Measurements from ENCODE around the gene SELENOF. TPM values are rescaled to one million over a fixed set of nuclear protein-coding genes. Genes with fewer than 3 reads are reported as not detected.

SELENOF gene
- total and polyA plus RNA-seq, 2 of the 4 experiments (the other 2 are of a cell fraction): 60.0 to 153 TPM

GRCh38 chr1:86865973-86866637 is 47.8 kb downstream of the SELENOF start:
- Histone ChIP-seq H3K18ac (ENCODE audit: low read depth, low read length) (no peak overlapping the region), H3K9ac (ENCODE audit: low read depth, low read length) (no peak overlapping the region), H3K36me3 (ENCODE audit: control insufficient read depth, insufficient read depth, low read length) (peaks cover 2% of the 10 kb centered on the region; the same call in 1 of the 2 replicates), H4K8ac (ENCODE audit: low read depth in 2 of 2, low read length in 2 of 2) (no peak overlapping the region), H3K9me3 (ENCODE audit: control insufficient read depth, insufficient read depth, low read length) (no peaks in the 10 kb centered on the region), H3K4me3 (ENCODE audit: insufficient read depth, low read depth, low read length) (no peak overlapping the region), H3K9me1 (ENCODE audit: insufficient read depth, low read length) (peaks cover 5% of the 10 kb centered on the region; the same call in 1 of the 2 replicates), H3K56ac (ENCODE audit: extremely low read depth, insufficient read depth, low read length) (no peak overlapping the region), H4K20me1 (ENCODE audit: insufficient read depth, low read length) (no peaks in the 10 kb centered on the region; the same call in 1 of the 2 replicates), H3K4ac (ENCODE audit: low read depth, low read length) (no peak overlapping the region), H3K23ac (ENCODE audit: low read depth, low read length) (no peak overlapping the region), H2AFZ (replicated peaks; ENCODE audit: low read length, poor library complexity) (no peak overlapping the region), H3K4me1 (ENCODE audit: control insufficient read depth, insufficient read depth, low read length) (peaks cover 3% of the 10 kb centered on the region), H2BK120ac (ENCODE audit: low read depth, low read length) (no peak overlapping the region), H2AK9ac (replicated peaks; ENCODE audit: low read depth, low read length, poor library complexity) (no peak overlapping the region), H2BK15ac (ENCODE audit: low read depth, low read length) (no peak overlapping the region), H3K79me1 (ENCODE audit: low read depth in 1 of 2, low read length in 2 of 2) (peaks cover 6 to 28% of the 10 kb centered on the region in 2 experiments; a peak in 3 of 4 replicates), H3K27ac (ENCODE audit: insufficient read depth, low read length) (no peak overlapping the region), H2BK20ac (ENCODE audit: low read depth, low read length) (no peak overlapping the region), H2BK5ac (ENCODE audit: low read depth, low read length, poor library complexity, severe bottlenecking) (no peak overlapping the region), H3K4me2 (ENCODE audit: low read depth, low read length) (no peak overlapping the region), H4K91ac (ENCODE audit: insufficient read depth, low read depth, low read length) (no peak overlapping the region), H3K14ac (replicated peaks; ENCODE audit: low read depth, low read length) (no peak overlapping the region), H3K27me3 (ENCODE audit: control insufficient read depth, insufficient read depth, low read length) (no peaks in the 10 kb centered on the region), H2AK5ac (ENCODE audit: low read depth, low read length) (no peak overlapping the region), H4K5ac (ENCODE audit: low read depth, low read length) (no peak overlapping the region)
- POLR2A ChIA-PET (ENCODE audit: unreplicated experiment): no interaction called here
- BruUV-seq (replicated peaks): no TSS peak
- CTCF ChIA-PET: no interaction called here
- intact Hi-C loops (cut with micrococcal nuclease) (no loop called here), dilution Hi-C loops (cut with HindIII; ENCODE audit: low sequenced_read_pairs, unreplicated experiment) (no loop called here), in situ Hi-C loops (cut with MboI; ENCODE audit: low sequenced_read_pairs) (no loop called here)
- ATAC-seq (ENCODE audit: low read depth): no peak
- TF ChIP-seq CEBPB (IDR thresholded peaks at IDR 0.05; ENCODE audit: low read depth, low read length) (no peak), POLR2A (IDR thresholded peaks at IDR 0.05; ENCODE audit: low read depth, low read length) (no peak), NFE2L2 (IDR thresholded peaks at IDR 0.05; ENCODE audit: low read depth, low read length) (no peak), MAFK (IDR thresholded peaks at IDR 0.05; ENCODE audit: low read depth, low read length) (no peak), FOS (IDR thresholded peaks at IDR 0.05; ENCODE audit: low read depth, low read length) (no peak), MAZ (IDR thresholded peaks at IDR 0.05; ENCODE audit: borderline replicate concordance, low read depth, low read length) (no peak), SMC3 (IDR thresholded peaks at IDR 0.05; ENCODE audit: low read depth, low read length) (no peak)
- WGBS, 2 experiments (ENCODE audit: extremely low coverage in 2 of 2, insufficient read length in 1 of 2): no CpG with 5 or more reads among the region's 6 CpGs
- DNase-seq: no peak

Measured in IMR-90 (cell line).